Measurements from ENCODE around the gene TIGD1. TPM values are rescaled to one million over a fixed set of nuclear protein-coding genes. Genes with fewer than 3 reads are reported as not detected.

Gene TIGD1
- total RNA-seq, 4 donors from 2014 or later, result 2.4 to 5.3 (median 4.2) TPM

DNA sequence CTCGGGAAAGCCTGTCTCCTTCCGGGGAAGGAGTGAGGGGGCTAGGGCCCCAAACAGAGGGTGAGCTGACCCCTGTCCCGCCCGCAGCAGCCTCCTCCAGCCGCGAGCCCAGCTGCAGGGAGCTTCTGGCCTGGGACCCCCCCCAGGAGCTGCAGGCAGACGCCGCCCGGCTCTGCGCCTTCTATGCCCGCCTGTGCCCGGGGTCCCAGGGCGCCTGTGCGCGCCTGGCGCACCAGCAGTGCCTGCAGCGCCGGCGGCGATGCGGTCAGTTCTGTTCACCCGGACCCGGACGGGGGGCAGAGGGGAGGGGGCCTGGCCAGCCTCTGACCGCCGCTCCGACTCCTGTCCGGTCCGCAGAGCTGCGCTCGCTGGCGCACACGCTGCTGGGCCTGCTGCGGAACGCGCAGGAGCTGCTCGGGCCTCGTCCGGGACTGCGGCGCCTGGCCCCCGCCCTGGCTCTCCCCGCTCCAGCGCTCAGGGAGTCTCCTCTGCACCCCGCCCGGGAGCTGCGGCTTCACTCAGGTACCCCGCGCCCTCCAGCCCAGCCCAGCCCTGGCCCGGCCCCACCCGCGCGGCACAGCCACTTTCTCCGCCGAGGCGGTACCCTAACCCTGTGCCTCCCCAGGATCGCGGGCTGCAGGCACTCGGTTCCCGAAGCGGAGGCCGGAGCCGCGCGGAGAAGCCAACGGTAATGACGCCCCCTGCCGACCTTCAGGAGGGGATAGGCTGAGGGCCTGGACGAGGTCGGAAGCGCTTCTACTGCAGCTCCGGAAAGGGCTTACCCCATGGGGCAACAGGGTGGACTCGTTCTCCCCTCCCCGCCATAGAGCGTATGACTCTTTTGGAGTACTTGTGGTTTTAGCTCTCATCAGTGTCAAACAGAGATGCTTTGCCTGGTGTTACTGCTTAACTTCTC, 26.4 kb downstream of the TIGD1 start:
- peak overlapping the region in 1 of 4 donors; percentile 38 for H3K4me3 ChIP-seq
- H3K36me3 ChIP-seq, result no peaks in the 10 kb centered on the region
- H3K27me3 ChIP-seq, result peaks cover 0 to 76% of the 10 kb centered on the region in 2 donors
- no peak for DNase-seq (ENCODE audit: low spot score in 2 of 2)
- 1 to 2% methylated on average over 21 to 26 of the region's 75 CpGs for WGBS, 2 donors
- no peaks in the 10 kb centered on the region for H3K9me3 ChIP-seq
- H3K4me1 ChIP-seq, result peaks cover 0 to 40% (median 10%) of the 10 kb centered on the region in 4 donors
- TF ChIP-seq, protein P1, sequence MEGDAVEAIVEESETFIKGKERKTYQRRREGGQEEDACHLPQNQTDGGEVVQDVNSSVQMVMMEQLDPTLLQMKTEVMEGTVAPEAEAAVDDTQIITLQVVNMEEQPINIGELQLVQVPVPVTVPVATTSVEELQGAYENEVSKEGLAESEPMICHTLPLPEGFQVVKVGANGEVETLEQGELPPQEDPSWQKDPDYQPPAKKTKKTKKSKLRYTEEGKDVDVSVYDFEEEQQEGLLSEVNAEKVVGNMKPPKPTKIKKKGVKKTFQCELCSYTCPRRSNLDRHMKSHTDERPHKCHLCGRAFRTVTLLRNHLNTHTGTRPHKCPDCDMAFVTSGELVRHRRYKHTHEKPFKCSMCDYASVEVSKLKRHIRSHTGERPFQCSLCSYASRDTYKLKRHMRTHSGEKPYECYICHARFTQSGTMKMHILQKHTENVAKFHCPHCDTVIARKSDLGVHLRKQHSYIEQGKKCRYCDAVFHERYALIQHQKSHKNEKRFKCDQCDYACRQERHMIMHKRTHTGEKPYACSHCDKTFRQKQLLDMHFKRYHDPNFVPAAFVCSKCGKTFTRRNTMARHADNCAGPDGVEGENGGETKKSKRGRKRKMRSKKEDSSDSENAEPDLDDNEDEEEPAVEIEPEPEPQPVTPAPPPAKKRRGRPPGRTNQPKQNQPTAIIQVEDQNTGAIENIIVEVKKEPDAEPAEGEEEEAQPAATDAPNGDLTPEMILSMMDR (IDR thresholded peaks at IDR 0.05), result no peak
- no peak for TF ChIP-seq EP300 (IDR thresholded peaks at IDR 0.05)
- TF ChIP-seq POLR2A (IDR thresholded peaks at IDR 0.05), result no peak
- H3K27ac ChIP-seq, result no peak overlapping the region

- Histone ChIP-seq H3K36me3 (no peaks in the 10 kb centered on the region), H3K27ac (no peak overlapping the region), H3K4me3 (no peak overlapping the region), H3K27me3 (peaks cover 0 to 76% of the 10 kb centered on the region in 2 donors), H3K4me1 (peaks cover 0 to 40% (median 10%) of the 10 kb centered on the region in 4 donors), H3K9me3 (no peaks in the 10 kb centered on the region)
- no peak for TF ChIP-seq EP300 (IDR thresholded peaks at IDR 0.05)
- DNase-seq (ENCODE audit: low spot score in 2 of 2), result no peak
- WGBS, 2 donors, result 8 to 16% methylated on average over 9 to 12 of the region's 16 CpGs
Observed at GRCh38 chr2:232523402-232523681, 27.0 kb downstream of the TIGD1 start.

- Histone ChIP-seq H3K4me1 (peaks cover 0 to 40% (median 10%) of the 10 kb centered on the region in 4 donors), H3K36me3 (no peaks in the 10 kb centered on the region), H3K27me3 (peaks cover 0 to 76% of the 10 kb centered on the region in 2 donors), H3K9me3 (no peaks in the 10 kb centered on the region), H3K4me3 (peak overlapping the region in 1 of 4 donors; percentile 38), H3K27ac (no peak overlapping the region)
- no peak for TF ChIP-seq POLR2A (IDR thresholded peaks at IDR 0.05)
- TF ChIP-seq, protein P1 (IDR thresholded peaks at IDR 0.05), result no peak
- no peak for TF ChIP-seq EP300 (IDR thresholded peaks at IDR 0.05)
- whole genome bisulfite sequencing, 2 donors, result 20% methylated on average over 31 to 39 of the region's 46 CpGs
- no peak for DNase-seq (ENCODE audit: low spot score in 2 of 2)
Observed at GRCh38 chr2:232522623-232523401, 27.5 kb downstream of the TIGD1 start.

GRCh38 chr2:232521959-232522622, 28.3 kb downstream of the TIGD1 start:
- Histone ChIP-seq H3K4me1 (peaks cover 0 to 40% (median 10%) of the 10 kb centered on the region in 4 donors), H3K9me3 (no peaks in the 10 kb centered on the region), H3K27me3 (peaks cover 0 to 75% of the 10 kb centered on the region in 2 donors), H3K4me3 (peak overlapping the region in 2 of 4 donors; percentile 20 to 38), H3K36me3 (no peaks in the 10 kb centered on the region), H3K27ac (no peak overlapping the region)
- 3 to 4% methylated on average over 37 to 65 of the region's 66 CpGs for WGBS, 2 donors
- peak in 1 of 2 donors; percentile 38 for DNase-seq (ENCODE audit: low spot score in 2 of 2)
- TF ChIP-seq, protein P1 (IDR thresholded peaks at IDR 0.05), result peak; percentile 89 to 95 (median 93)
- no peak for TF ChIP-seq EP300 (IDR thresholded peaks at IDR 0.05)

DNA sequence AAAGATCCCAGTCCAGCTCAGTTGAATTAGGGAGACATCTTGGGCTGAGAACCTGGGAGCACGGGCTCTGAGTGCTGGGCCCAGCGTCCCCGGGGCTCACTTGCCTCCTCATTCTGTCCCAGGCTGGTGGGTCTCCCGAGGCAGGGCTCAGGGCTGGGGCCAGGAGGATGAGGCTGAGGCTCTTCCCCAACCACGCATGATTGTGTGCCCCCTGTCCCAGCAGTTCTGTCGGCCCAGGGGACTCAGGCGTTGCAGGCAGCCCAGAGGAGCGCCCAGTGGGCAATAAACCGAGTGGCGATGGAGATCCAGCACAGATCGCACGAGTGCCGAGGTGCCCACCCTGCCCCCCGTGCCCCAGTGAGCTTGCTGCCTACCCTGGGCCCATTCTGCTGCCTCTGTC, 29.3 kb downstream of the TIGD1 start:
- Histone ChIP-seq H3K9me3 (no peaks in the 10 kb centered on the region), H3K27ac (no peak overlapping the region), H3K27me3 (peaks cover 0 to 66% of the 10 kb centered on the region in 2 donors), H3K4me3 (no peak overlapping the region), H3K36me3 (no peaks in the 10 kb centered on the region), H3K4me1 (peaks cover 0 to 40% (median 10%) of the 10 kb centered on the region in 4 donors)
- TF ChIP-seq POLR2A (IDR thresholded peaks at IDR 0.05) (no peak), EP300 (IDR thresholded peaks at IDR 0.05) (no peak)
- TF ChIP-seq, protein P1 (IDR thresholded peaks at IDR 0.05), result no peak
- DNase-seq (ENCODE audit: low spot score in 2 of 2), result no peak
- 89 to 90% methylated on average over 12 to 14 of the region's 14 CpGs for WGBS, 2 donors
